DND-41 (cell line): ENCODE results near the gene NSG1.

Experiments used
- EZH2 ChIP-seq: IDR thresholded peaks from 3 replicates; pipeline ENCODE4 v1.6.1; 2012; ENCODE audit warnings: borderline replicate concordance, low read depth, mild to moderate bottlenecking, moderate library complexity, low read length, inconsistent platforms; ENCODE audit not compliant: severe bottlenecking
- TF ChIP-seq, protein P1 (sequence below): IDR thresholded peaks from 2 replicates; pipeline ENCODE4 v1.5.1; 2012; ENCODE audit warnings: borderline replicate concordance, low read length, moderate library complexity, mild to moderate bottlenecking; ENCODE audit not compliant: poor library complexity, severe bottlenecking; ENCODE audit errors: extremely low read depth

DNA sequence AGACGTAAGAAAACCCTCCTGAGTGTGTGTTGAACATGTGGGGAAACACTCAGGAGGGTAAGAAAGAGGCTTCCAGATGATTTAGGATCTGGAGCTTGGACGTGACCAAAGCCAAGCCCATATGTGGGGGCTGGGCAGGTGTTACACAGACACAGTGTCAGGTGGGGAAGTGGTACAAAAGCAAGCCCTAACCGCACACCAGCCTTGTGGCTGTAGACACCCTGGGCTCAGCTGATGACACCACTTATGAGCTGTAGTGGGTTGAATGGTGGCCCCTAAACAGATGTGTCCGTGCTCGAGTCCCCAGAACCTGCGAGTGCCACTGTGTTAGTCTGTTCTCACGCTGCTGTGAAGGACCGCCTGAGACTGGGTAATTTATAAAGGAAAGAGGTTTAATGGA, 25.0 kb upstream of the NSG1 start:
- TF ChIP-seq, protein P1, sequence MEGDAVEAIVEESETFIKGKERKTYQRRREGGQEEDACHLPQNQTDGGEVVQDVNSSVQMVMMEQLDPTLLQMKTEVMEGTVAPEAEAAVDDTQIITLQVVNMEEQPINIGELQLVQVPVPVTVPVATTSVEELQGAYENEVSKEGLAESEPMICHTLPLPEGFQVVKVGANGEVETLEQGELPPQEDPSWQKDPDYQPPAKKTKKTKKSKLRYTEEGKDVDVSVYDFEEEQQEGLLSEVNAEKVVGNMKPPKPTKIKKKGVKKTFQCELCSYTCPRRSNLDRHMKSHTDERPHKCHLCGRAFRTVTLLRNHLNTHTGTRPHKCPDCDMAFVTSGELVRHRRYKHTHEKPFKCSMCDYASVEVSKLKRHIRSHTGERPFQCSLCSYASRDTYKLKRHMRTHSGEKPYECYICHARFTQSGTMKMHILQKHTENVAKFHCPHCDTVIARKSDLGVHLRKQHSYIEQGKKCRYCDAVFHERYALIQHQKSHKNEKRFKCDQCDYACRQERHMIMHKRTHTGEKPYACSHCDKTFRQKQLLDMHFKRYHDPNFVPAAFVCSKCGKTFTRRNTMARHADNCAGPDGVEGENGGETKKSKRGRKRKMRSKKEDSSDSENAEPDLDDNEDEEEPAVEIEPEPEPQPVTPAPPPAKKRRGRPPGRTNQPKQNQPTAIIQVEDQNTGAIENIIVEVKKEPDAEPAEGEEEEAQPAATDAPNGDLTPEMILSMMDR: no peak
- no peak for TF ChIP-seq EZH2
